Activated naive CD4-positive, alpha-beta T cell treated with anti-CD3 and anti-CD28 coated beads, Interleukin-2, amount 10 ng/mL, durations not matched to agents 5 hours and 36 hours (primary cell): Measurements from ENCODE around the gene VIM. TPM values are rescaled to one million over a fixed set of nuclear protein-coding genes. Genes with fewer than 3 reads are reported as not detected.

Source experiments
- total RNA-seq, 2 experiments: library from RNA; stranded (reverse); gene quantifications; one replicate each; pipeline ENCODE4 v1.2.3, GENCODE V29; 2021

VIM gene
- 1,000 to 10,000 TPM; 2,139 to 2,169 TPM for total RNA-seq

DNA sequence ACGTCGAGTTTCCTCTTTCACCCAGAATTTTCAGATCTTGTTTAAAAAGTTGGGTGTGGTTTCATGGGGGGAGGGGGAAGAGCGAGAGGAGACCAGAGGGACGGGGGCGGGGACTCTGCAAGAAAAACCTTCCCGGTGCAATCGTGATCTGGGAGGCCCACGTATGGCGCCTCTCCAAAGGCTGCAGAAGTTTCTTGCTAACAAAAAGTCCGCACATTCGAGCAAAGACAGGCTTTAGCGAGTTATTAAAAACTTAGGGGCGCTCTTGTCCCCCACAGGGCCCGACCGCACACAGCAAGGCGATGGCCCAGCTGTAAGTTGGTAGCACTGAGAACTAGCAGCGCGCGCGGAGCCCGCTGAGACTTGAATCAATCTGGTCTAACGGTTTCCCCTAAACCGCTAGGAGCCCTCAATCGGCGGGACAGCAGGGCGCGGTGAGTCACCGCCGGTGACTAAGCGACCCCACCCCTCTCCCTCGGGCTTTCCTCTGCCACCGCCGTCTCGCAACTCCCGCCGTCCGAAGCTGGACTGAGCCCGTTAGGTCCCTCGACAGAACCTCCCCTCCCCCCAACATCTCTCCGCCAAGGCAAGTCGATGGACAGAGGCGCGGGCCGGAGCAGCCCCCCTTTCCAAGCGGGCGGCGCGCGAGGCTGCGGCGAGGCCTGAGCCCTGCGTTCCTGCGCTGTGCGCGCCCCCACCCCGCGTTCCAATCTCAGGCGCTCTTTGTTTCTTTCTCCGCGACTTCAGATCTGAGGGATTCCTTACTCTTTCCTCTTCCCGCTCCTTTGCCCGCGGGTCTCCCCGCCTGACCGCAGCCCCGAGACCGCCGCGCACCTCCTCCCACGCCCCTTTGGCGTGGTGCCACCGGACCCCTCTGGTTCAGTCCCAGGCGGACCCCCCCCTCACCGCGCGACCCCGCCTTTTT, at the start of gene VIM:
TSS of gene VIM (plus strand) at position 151 of the 925 bp plus-strand sequence. CDS start 1,182 bp downstream, outside the sequence.

DNA sequence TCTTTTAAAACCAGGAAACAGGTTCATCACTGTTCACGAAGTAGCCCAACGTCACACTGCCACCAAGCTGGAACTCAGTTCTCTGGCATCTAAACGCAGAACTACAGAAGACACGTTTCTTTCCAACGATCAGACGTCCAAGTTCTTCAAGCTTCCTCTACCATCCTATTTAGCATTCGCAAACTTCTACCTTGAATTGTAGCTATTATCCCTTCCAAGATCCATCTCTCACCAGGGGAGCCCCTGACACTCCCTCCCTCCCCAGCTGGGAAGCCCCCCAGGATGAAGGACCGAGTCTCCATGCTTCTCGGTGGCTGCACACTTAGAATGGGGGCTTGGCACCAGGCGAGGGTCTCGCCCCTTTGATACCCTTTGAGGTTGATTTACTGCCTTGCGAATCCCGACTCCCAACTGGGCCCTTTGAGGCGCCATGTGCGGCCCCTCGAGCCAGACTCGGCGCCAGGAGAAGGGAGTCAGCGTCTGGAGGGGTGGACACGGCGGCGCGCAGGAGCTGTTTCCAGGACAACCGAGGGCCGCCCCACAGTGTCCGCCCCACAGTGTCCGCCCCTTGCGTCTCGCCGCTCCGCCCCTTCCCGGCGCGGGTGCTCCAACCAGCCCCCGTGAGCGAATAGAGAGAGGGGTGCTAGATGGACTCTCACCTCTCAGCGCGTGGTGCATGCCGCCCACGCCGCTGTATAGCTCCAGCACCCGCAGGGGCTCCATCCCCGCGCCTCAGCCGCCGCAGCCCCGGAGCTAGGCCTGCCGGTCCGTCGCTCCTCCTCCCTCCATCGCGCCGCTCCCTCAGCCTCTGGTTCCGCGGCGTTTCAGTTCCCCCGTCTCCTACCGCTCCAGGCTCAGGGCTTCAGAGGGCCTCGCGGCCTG, 26.9 kb upstream of the VIM start, which contains the start of gene TRDMT1:
TSS of gene TRDMT1 (minus strand) at position 761 of the 882 bp plus-strand sequence. CDS start at position 723, 38 bp downstream.

Other genes starting within 250 kb of the VIM start
- gene CUBN, start 98.4 kb upstream of the VIM start, total RNA-seq, result 1 to 10 TPM; 2.2 to 2.7 TPM
- 10 to 100 TPM; 13.6 to 15.4 TPM for gene TRDMT1, start 26.6 kb upstream of the VIM start, total RNA-seq
- gene ST8SIA6, start 226.4 kb downstream of the VIM start, total RNA-seq, result 1 to 10 TPM; 2.1 to 2.3 TPM